ENCODE measurements around the gene OXTR. TPM values are rescaled to one million over a fixed set of nuclear protein-coding genes. Genes with fewer than 3 reads are reported as not detected.

OXTR gene
- total RNA-seq, 1 donor from 2014 or later: 0.25 TPM

- intact Hi-C loops (cut with DNase I): no loop called here
- H3K4me3 ChIP-seq: no peak overlapping the region
These were observed 55.3 kb downstream of the OXTR start for GRCh38 chr3:8713901-8714759.

GRCh38 chr3:8712908-8713255, 56.5 kb downstream of the OXTR start:
- H3K27ac ChIP-seq: no peak overlapping the region
- DNase-seq (ENCODE audit: extremely low spot score in 2 of 2): no peak

More at GRCh38 chr3:8713901-8714759, 55.3 kb downstream of the OXTR start:
- H3K4me1 ChIP-seq: peaks cover 8% of the 10 kb centered on the region
- DNase-seq (ENCODE audit: extremely low spot score in 2 of 2): no peak
- H3K36me3 ChIP-seq: no peaks in the 10 kb centered on the region
- H3K27ac ChIP-seq: no peak overlapping the region
- TF ChIP-seq POLR2A (IDR thresholded peaks at IDR 0.05) (no peak), POLR2AphosphoS5 (IDR thresholded peaks at IDR 0.05; ENCODE audit: insufficient read depth in 1 of 2, low read depth in 1 of 2) (no peak)
- H3K27me3 ChIP-seq: no peaks in the 10 kb centered on the region
- H3K9me3 ChIP-seq: no peaks in the 10 kb centered on the region

GRCh38 chr3:8712045-8712907, 57.1 kb downstream of the OXTR start:
- DNase-seq (ENCODE audit: extremely low spot score in 2 of 2): no peak
- Histone ChIP-seq H3K4me3 (no peak overlapping the region), H3K36me3 (no peaks in the 10 kb centered on the region), H3K27me3 (no peaks in the 10 kb centered on the region), H3K9me3 (no peaks in the 10 kb centered on the region), H3K4me1 (peaks cover 8% of the 10 kb centered on the region), H3K27ac (no peak overlapping the region)
- TF ChIP-seq POLR2AphosphoS5 (IDR thresholded peaks at IDR 0.05; ENCODE audit: insufficient read depth in 1 of 2, low read depth in 1 of 2) (no peak), CTCF (IDR thresholded peaks at IDR 0.05) (no peak)
- intact Hi-C loops (cut with DNase I): no loop called here

More at GRCh38 chr3:8712908-8713255, 56.5 kb downstream of the OXTR start:
- no peaks in the 10 kb centered on the region for H3K27me3 ChIP-seq
- H3K9me3 ChIP-seq: no peaks in the 10 kb centered on the region
- intact Hi-C loops (cut with DNase I): no loop called here
- peaks cover 8% of the 10 kb centered on the region for H3K4me1 ChIP-seq
- no peak overlapping the region for H3K4me3 ChIP-seq
- TF ChIP-seq CTCF (IDR thresholded peaks at IDR 0.05): no peak
- TF ChIP-seq POLR2A (IDR thresholded peaks at IDR 0.05): no peak
- TF ChIP-seq POLR2AphosphoS5 (IDR thresholded peaks at IDR 0.05; ENCODE audit: insufficient read depth in 1 of 2, low read depth in 1 of 2): no peak
- no peaks in the 10 kb centered on the region for H3K36me3 ChIP-seq

GRCh38 chr3:8709801-8710507, 59.5 kb downstream of the OXTR start:
- Histone ChIP-seq H3K27me3 (no peaks in the 10 kb centered on the region), H3K4me1 (peaks cover 8% of the 10 kb centered on the region), H3K36me3 (no peaks in the 10 kb centered on the region), H3K4me3 (no peak overlapping the region), H3K9me3 (no peaks in the 10 kb centered on the region), H3K27ac (no peak overlapping the region)
- intact Hi-C loops (cut with DNase I): no loop called here
- TF ChIP-seq POLR2A (IDR thresholded peaks at IDR 0.05) (no peak), POLR2AphosphoS5 (IDR thresholded peaks at IDR 0.05; ENCODE audit: insufficient read depth in 1 of 2, low read depth in 1 of 2) (no peak), CTCF (IDR thresholded peaks at IDR 0.05) (no peak)
- DNase-seq (ENCODE audit: extremely low spot score in 2 of 2): no peak

- Histone ChIP-seq H3K27ac (no peak overlapping the region), H3K4me3 (no peak overlapping the region), H3K36me3 (no peaks in the 10 kb centered on the region), H3K27me3 (no peaks in the 10 kb centered on the region), H3K9me3 (no peaks in the 10 kb centered on the region), H3K4me1 (peaks cover 8% of the 10 kb centered on the region)
- TF ChIP-seq POLR2A (IDR thresholded peaks at IDR 0.05) (no peak), POLR2AphosphoS5 (IDR thresholded peaks at IDR 0.05; ENCODE audit: insufficient read depth in 1 of 2, low read depth in 1 of 2) (no peak), CTCF (IDR thresholded peaks at IDR 0.05) (no peak)
- intact Hi-C loops (cut with DNase I): no loop called here
- no peak for DNase-seq (ENCODE audit: extremely low spot score in 2 of 2)
These were observed 60.1 kb downstream of the OXTR start for GRCh38 chr3:8709287-8709686.

Measured in vagina (tissue), 2 donors.